ENCODE measurements around the gene INSR. TPM values are rescaled to one million over a fixed set of nuclear protein-coding genes. Genes with fewer than 3 reads are reported as not detected.

Gene INSR
- total and polyA plus RNA-seq, 3 experiments from 2014 or later = 1.2 TPM; not detected in 1

DNA sequence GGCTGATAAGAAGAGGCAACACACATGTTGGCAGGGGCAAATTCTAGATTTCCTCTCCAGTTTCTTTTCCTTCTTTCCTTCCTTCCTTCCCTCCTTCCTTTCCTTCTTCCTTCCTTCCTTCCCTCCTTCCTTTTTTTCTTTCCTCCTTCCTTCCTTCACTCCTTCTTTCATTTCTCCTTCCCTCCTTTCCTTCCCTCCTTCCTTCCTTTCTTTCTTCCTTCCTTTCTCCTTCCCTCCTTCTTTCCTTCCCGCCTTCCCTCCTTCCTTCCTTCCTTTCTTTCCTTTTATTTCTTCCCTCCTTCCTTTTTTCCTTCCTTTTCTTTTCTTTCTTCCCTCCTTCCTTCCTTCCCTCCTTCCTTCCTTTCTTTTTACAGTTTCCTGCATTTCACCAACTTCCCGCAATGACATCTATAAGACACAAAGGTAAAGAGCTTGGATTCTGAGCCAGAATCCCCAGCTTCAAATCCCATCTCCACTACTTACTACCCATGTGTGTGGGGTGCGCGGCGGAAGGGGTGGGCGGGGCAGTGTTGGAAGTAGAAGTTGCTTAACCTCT is 35.3 kb downstream of the INSR start:
- no peak overlapping the region for H3K27ac Mint-ChIP-seq
- H3K27me3 ChIP-seq (ENCODE audit: insufficient read depth, low read length, poor library complexity, severe bottlenecking) = no peaks in the 10 kb centered on the region
- DNase-seq = no peak
- no peaks in the 10 kb centered on the region for H3K36me3 ChIP-seq (ENCODE audit: insufficient read depth, low read length)
- no peak overlapping the region for H3K27ac ChIP-seq (ENCODE audit: low read depth, low read length)
- no peak overlapping the region for H3K4me3 Mint-ChIP-seq
- peaks cover 0 to 1% (median 0%) of the 10 kb centered on the region in 3 donors for H3K36me3 Mint-ChIP-seq
- H3K4me1 ChIP-seq (ENCODE audit: insufficient read depth, low read length) = no peaks in the 10 kb centered on the region
- H3K27me3 Mint-ChIP-seq = peaks cover 3 to 10% of the 10 kb centered on the region in 2 donors
- ChIA-PET CTCF (no interaction called here), POLR2A (no interaction called here)
- H3K9me3 Mint-ChIP-seq = peaks cover 0 to 2% (median 0%) of the 10 kb centered on the region in 5 donors
- no peaks in the 10 kb centered on the region for H3K9me3 ChIP-seq (ENCODE audit: low read length)
- no peaks in the 10 kb centered on the region for H3K4me1 Mint-ChIP-seq
- no peak overlapping the region for H3K4me3 ChIP-seq (ENCODE audit: low read length)

- ChIA-PET CTCF (no interaction called here), POLR2A (no interaction called here)
- no peak for DNase-seq
- H3K9me3 Mint-ChIP-seq = peaks cover 0 to 2% (median 0%) of the 10 kb centered on the region in 5 donors
- Histone ChIP-seq H3K9me3 (ENCODE audit: low read length) (no peaks in the 10 kb centered on the region), H3K27me3 (ENCODE audit: insufficient read depth, low read length, poor library complexity, severe bottlenecking) (no peaks in the 10 kb centered on the region), H3K36me3 (ENCODE audit: insufficient read depth, low read length) (no peaks in the 10 kb centered on the region), H3K4me1 (ENCODE audit: insufficient read depth, low read length) (no peaks in the 10 kb centered on the region), H3K27ac (ENCODE audit: low read depth, low read length) (no peak overlapping the region), H3K4me3 (ENCODE audit: low read length) (no peak overlapping the region)
- H3K27ac Mint-ChIP-seq = no peak overlapping the region
- no peak overlapping the region for H3K4me3 Mint-ChIP-seq
- H3K4me1 Mint-ChIP-seq = no peaks in the 10 kb centered on the region
- H3K36me3 Mint-ChIP-seq = peaks cover 0 to 1% (median 0%) of the 10 kb centered on the region in 3 donors
- H3K27me3 Mint-ChIP-seq = peaks cover 3 to 10% of the 10 kb centered on the region in 2 donors
Observed at GRCh38 chr19:7258041-7258839, 36.0 kb downstream of the INSR start.

- Mint-ChIP-seq H3K4me1 (no peaks in the 10 kb centered on the region), H3K36me3 (no peaks in the 10 kb centered on the region), H3K4me3 (no peak overlapping the region), H3K9me3 (peaks cover 0 to 2% (median 0%) of the 10 kb centered on the region in 5 donors), H3K27me3 (peaks cover 3 to 10% of the 10 kb centered on the region in 2 donors), H3K27ac (no peak overlapping the region)
- ChIA-PET POLR2A (no interaction called here), CTCF (no interaction called here)
- H3K27me3 ChIP-seq (ENCODE audit: insufficient read depth, low read length, poor library complexity, severe bottlenecking) = no peaks in the 10 kb centered on the region
- DNase-seq = no peak
- H3K27ac ChIP-seq (ENCODE audit: low read depth, low read length) = no peak overlapping the region
- H3K9me3 ChIP-seq (ENCODE audit: low read length) = no peaks in the 10 kb centered on the region
- no peaks in the 10 kb centered on the region for H3K4me1 ChIP-seq (ENCODE audit: insufficient read depth, low read length)
- no peak overlapping the region for H3K4me3 ChIP-seq (ENCODE audit: low read length)
- no peaks in the 10 kb centered on the region for H3K36me3 ChIP-seq (ENCODE audit: insufficient read depth, low read length)
Observed at GRCh38 chr19:7257148-7258040, 36.8 kb downstream of the INSR start.

GRCh38 chr19:7255631-7256030 is 38.6 kb downstream of the INSR start:
- ChIA-PET CTCF (interaction anchor here (0.7 kb wide), 1 partner anchor 252 kb away, joined by 3 read pairs; no protein-coding TSS in a partner anchor), POLR2A (no interaction called here)
- H3K36me3 ChIP-seq (ENCODE audit: insufficient read depth, low read length) = no peaks in the 10 kb centered on the region
- H3K9me3 ChIP-seq (ENCODE audit: low read length) = no peaks in the 10 kb centered on the region
- Mint-ChIP-seq H3K4me1 (peaks cover 0 to 2% (median 0%) of the 10 kb centered on the region in 3 donors), H3K27me3 (peaks cover 4 to 6% of the 10 kb centered on the region in 2 donors), H3K9me3 (peaks cover 0 to 2% (median 0%) of the 10 kb centered on the region in 5 donors), H3K27ac (no peak overlapping the region), H3K4me3 (no peak overlapping the region), H3K36me3 (no peaks in the 10 kb centered on the region)
- no peaks in the 10 kb centered on the region for H3K27me3 ChIP-seq (ENCODE audit: insufficient read depth, low read length, poor library complexity, severe bottlenecking)
- no peak overlapping the region for H3K27ac ChIP-seq (ENCODE audit: low read depth, low read length)
- no peaks in the 10 kb centered on the region for H3K4me1 ChIP-seq (ENCODE audit: insufficient read depth, low read length)
- no peak for DNase-seq
- no peak overlapping the region for H3K4me3 ChIP-seq (ENCODE audit: low read length)

DNA sequence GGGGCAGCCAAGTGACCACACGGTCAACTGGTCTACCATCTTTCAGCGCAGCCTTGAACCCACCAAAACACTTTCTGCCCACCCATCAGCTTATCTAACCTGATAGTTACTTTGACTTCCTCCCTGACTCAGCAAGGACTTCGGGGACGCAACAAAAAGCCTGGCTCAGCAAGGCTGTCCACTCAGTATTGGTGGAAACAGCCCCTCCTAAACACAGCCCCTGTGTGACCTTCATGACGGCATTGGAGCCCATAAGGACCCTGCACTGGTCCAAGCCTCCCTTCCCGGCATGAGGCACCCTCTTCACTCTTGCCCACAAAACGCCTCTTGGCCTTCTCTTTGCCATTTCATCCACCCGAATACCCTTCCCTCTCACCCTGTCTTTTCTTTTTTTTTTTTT is 39.1 kb downstream of the INSR start:
- Mint-ChIP-seq H3K36me3 (no peaks in the 10 kb centered on the region), H3K27ac (no peak overlapping the region), H3K9me3 (peaks cover 0 to 2% (median 0%) of the 10 kb centered on the region in 5 donors), H3K4me3 (no peak overlapping the region), H3K27me3 (peaks cover 0 to 9% of the 10 kb centered on the region in 2 donors), H3K4me1 (peaks cover 0 to 2% (median 0%) of the 10 kb centered on the region in 3 donors)
- CTCF ChIA-PET = interaction anchor here (0.7 kb wide), 1 partner anchor 252 kb away, joined by 3 read pairs; no protein-coding TSS in a partner anchor
- no peaks in the 10 kb centered on the region for H3K27me3 ChIP-seq (ENCODE audit: insufficient read depth, low read length, poor library complexity, severe bottlenecking)
- no peak overlapping the region for H3K4me3 ChIP-seq (ENCODE audit: low read length)
- no peaks in the 10 kb centered on the region for H3K36me3 ChIP-seq (ENCODE audit: insufficient read depth, low read length)
- no peaks in the 10 kb centered on the region for H3K9me3 ChIP-seq (ENCODE audit: low read length)
- no peak overlapping the region for H3K27ac ChIP-seq (ENCODE audit: low read depth, low read length)
- POLR2A ChIA-PET = no interaction called here
- H3K4me1 ChIP-seq (ENCODE audit: insufficient read depth, low read length) = no peaks in the 10 kb centered on the region
- no peak for DNase-seq

DNA sequence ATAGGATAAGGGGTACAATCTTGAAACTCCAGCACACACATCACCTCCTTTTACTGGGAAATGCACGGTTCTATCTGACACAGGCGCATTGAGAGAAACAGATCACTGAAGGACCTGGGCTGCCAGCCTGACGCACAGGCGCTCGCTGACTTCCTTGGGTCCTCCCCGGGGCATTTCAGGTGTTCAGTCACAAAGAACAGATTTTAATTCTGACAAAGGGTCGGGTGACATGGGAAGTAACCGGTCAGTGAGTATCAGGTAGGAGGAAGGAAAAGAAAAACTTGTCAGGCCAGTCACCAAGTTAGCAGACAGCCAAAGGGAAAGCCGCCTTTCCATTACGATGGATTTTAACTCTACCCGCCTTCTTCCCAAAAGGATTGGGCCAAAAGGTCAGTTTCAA is 39.6 kb downstream of the INSR start:
- Mint-ChIP-seq H3K9me3 (peaks cover 0 to 2% (median 0%) of the 10 kb centered on the region in 5 donors), H3K27ac (peak overlapping the region in 1 of 8 donors; percentile 26), H3K27me3 (peaks cover 0 to 9% of the 10 kb centered on the region in 2 donors), H3K36me3 (no peaks in the 10 kb centered on the region), H3K4me3 (no peak overlapping the region), H3K4me1 (peaks cover 0 to 2% (median 0%) of the 10 kb centered on the region in 3 donors)
- Histone ChIP-seq H3K4me1 (ENCODE audit: insufficient read depth, low read length) (no peaks in the 10 kb centered on the region), H3K36me3 (ENCODE audit: insufficient read depth, low read length) (no peaks in the 10 kb centered on the region), H3K27ac (ENCODE audit: low read depth, low read length) (no peak overlapping the region), H3K4me3 (ENCODE audit: low read length) (no peak overlapping the region), H3K27me3 (ENCODE audit: insufficient read depth, low read length, poor library complexity, severe bottlenecking) (no peaks in the 10 kb centered on the region), H3K9me3 (ENCODE audit: low read length) (no peaks in the 10 kb centered on the region)
- POLR2A ChIA-PET = no interaction called here
- CTCF ChIA-PET = no interaction called here
- DNase-seq = no peak

- ChIA-PET POLR2A (no interaction called here), CTCF (no interaction called here)
- Histone ChIP-seq H3K9me3 (ENCODE audit: low read length) (no peaks in the 10 kb centered on the region), H3K27ac (ENCODE audit: low read depth, low read length) (no peak overlapping the region), H3K36me3 (ENCODE audit: insufficient read depth, low read length) (no peaks in the 10 kb centered on the region), H3K27me3 (ENCODE audit: insufficient read depth, low read length, poor library complexity, severe bottlenecking) (no peaks in the 10 kb centered on the region), H3K4me3 (ENCODE audit: low read length) (no peak overlapping the region), H3K4me1 (ENCODE audit: insufficient read depth, low read length) (no peaks in the 10 kb centered on the region)
- H3K27ac Mint-ChIP-seq = peak overlapping the region in 1 of 8 donors; percentile 2
- DNase-seq = no peak
- H3K9me3 Mint-ChIP-seq = peaks cover 0 to 2% (median 0%) of the 10 kb centered on the region in 5 donors
- no peak overlapping the region for H3K4me3 Mint-ChIP-seq
- H3K27me3 Mint-ChIP-seq = peaks cover 5 to 9% of the 10 kb centered on the region in 2 donors
- no peaks in the 10 kb centered on the region for H3K36me3 Mint-ChIP-seq
- peaks cover 0 to 2% (median 0%) of the 10 kb centered on the region in 3 donors for H3K4me1 Mint-ChIP-seq
Observed at GRCh38 chr19:7252364-7252763, 41.9 kb downstream of the INSR start.

Measured in CD8-positive, alpha-beta memory T cell (primary cell).